ENCODE data around the gene TCOF1.

Gene TCOF1

GRCh38 chr5:150328515-150328914 lies 29.0 kb upstream of the TCOF1 start:
- no peak for TF ChIP-seq CTCF (IDR thresholded peaks at IDR 0.05)

DNA sequence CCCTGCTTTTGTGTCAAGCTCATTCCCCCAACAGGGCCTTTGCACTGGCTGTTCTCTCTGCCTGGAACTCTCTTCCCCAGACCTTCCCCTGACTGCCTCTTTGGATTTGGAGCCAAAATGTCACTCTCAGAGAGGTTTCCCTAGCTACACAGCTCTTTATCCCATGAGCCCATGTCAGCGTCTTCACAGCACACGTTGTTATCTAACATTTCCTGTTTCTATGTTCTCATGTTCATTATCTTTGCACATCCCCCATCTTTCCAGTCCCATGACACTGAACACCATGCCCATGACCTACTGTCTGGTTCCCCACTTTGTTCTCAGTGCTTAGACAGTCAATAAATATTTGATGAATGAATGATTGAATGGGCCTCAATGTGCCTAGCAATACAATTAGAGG lies 28.5 kb upstream of the TCOF1 start:
- no peak for TF ChIP-seq CTCF (IDR thresholded peaks at IDR 0.05)

- no peak for TF ChIP-seq CTCF (IDR thresholded peaks at IDR 0.05)
Observed at GRCh38 chr5:150329881-150330876, 27.3 kb upstream of the TCOF1 start.

DNA sequence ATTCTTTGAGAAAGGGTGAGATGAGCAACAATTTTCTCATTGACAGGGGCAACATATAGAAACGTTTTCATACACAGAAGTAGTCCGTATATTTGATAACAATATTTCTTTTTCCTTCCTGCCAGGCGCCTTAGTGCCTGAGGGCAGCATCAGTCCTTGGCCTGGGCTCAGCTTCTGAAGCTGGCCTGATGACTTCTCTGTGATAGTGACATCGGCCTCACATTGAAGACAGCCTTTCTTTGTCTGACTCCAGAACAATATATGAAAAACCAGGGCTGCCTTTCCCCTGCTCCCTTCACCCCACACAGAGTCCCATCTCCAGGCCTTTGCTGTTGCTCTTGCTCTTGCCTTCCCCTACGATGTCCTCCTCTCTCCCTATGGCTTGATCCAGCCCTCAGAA lies 24.1 kb upstream of the TCOF1 start:
- no peak for TF ChIP-seq CTCF (IDR thresholded peaks at IDR 0.05)

GRCh38 chr5:150335778-150336177 lies 21.7 kb upstream of the TCOF1 start:
- TF ChIP-seq CTCF (IDR thresholded peaks at IDR 0.05) = no peak

DNA sequence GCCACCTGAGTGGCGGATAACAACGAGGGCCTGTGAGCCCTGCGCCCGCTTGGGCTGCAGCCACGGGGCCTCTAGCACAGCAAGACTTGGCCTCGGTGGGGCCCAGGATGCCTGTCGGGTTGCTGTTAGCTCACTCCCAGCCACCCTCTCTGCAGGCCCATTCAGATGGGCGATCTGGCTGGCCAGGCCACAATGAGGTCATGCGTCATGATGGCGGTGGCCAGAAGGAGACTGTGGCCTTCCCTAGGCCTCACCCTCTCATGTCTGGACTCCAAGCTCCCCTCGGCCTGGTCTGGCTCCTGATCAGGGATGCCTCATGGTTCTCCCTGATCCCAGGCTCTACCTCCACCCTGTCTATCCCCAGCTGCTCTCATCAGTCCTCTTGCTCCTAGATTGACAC lies 19.0 kb upstream of the TCOF1 start:
- no peak for TF ChIP-seq CTCF (IDR thresholded peaks at IDR 0.05)

- no peak for TF ChIP-seq CTCF (IDR thresholded peaks at IDR 0.05)
Observed at GRCh38 chr5:150339165-150339564, 18.3 kb upstream of the TCOF1 start.
